ENCODE results near the gene NEAT1.

The NEAT1 gene

DNA sequence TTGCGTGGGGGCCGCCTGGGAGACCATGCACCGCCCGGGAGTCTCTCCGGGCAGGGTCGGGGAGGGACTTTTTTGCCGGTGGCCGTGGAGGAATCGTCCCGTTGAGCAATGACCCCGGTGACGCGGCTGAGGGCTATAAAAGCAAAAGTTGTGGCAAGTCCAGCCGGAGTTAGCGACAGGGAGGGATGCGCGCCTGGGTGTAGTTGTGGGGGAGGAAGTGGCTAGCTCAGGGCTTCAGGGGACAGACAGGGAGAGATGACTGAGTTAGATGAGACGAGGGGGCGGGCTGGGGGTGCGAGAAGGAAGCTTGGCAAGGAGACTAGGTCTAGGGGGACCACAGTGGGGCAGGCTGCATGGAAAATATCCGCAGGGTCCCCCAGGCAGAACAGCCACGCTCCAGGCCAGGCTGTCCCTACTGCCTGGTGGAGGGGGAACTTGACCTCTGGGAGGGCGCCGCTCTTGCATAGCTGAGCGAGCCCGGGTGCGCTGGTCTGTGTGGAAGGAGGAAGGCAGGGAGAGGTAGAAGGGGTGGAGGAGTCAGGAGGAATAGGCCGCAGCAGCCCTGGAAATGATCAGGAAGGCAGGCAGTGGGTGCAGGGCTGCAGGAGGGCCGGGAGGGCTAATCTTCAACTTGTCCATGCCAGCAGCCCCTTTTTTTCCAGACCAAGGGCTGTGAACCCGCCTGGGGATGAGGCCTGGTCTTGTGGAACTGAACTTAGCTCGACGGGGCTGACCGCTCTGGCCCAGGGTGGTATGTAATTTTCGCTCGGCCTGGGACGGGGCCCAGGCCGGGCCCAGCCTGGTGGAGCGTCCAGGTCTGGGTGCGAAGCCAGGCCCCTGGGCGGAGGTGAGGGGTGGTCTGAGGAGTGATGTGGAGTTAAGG lies at the start of gene NEAT1:
Gene NEAT1 (plus strand): TSS at position 166 of the 883 bp plus-strand sequence.
- peak; percentile 95 for DNase-seq

DNA sequence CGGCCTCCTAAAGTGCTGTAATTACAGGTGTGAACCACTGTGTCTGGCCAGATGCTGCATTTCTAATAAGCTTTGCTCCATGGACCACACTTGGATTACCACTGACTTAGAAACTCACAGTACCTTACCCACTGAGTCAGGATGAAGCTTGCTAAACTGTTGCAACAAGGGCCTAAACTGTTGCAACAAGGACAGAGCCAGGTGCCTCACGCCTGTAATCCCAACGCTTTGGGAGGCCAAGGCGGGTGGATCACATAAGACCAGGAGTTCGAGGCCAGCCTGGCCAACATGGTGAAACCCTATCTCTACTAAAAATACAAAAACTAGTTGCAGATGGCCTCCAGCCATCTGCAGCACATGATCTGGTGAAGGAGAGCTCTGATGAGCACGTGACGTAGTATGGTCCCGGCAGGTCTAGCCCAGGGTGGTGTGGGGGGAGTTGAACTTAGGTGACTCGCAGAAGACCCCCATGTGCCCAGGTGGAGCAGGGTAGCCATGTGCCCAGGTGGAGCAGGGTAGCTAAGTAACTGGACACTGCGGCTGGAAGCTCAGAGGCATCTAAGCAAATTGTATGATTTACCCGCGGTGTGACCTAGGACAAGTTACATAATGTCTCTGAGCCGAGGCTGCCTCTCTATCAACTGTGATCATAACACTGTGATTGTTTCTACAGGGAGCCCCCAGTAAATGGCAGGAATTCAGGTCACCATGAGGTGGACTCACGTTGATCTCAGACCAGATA lies 48.6 kb upstream of the NEAT1 start:
- DNase-seq = no peak

- DNase-seq = no peak
Measured at GRCh38 chr11:65375012-65375411, 47.6 kb upstream of the NEAT1 start.

DNA sequence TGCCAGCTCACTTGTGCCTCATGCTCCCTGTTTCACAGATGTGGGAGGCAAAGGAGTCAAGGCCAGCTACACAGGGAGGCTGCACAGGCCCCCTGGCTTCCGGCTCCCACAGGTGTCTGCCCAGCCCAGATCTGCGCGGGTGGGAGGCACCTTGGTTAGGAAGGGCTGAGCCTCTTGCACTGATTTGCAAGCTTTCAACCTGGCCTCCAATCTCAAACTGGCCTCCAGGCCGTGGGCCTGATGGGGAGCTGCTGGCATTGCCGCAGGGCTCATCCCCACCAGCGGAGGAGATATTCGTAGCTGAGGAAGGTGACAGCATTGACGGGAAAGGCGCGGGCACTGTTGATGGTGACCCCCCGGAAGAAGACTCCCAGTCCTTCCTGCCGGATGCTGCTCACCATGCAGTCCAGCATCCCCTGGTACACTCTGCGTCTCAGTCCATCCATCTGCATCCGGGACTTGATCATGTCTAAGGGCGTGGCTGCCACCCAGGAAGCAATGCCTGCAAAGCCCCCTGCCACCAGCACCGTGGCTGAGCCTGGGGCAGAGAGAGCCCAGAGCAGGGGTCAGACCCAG lies 46.4 kb upstream of the NEAT1 start:
- DNase-seq = no peak

- no peak for DNase-seq
Measured at GRCh38 chr11:65377036-65377435, 45.6 kb upstream of the NEAT1 start.

- DNase-seq = no peak
Measured at GRCh38 chr11:65377777-65378176, 44.8 kb upstream of the NEAT1 start.

DNA sequence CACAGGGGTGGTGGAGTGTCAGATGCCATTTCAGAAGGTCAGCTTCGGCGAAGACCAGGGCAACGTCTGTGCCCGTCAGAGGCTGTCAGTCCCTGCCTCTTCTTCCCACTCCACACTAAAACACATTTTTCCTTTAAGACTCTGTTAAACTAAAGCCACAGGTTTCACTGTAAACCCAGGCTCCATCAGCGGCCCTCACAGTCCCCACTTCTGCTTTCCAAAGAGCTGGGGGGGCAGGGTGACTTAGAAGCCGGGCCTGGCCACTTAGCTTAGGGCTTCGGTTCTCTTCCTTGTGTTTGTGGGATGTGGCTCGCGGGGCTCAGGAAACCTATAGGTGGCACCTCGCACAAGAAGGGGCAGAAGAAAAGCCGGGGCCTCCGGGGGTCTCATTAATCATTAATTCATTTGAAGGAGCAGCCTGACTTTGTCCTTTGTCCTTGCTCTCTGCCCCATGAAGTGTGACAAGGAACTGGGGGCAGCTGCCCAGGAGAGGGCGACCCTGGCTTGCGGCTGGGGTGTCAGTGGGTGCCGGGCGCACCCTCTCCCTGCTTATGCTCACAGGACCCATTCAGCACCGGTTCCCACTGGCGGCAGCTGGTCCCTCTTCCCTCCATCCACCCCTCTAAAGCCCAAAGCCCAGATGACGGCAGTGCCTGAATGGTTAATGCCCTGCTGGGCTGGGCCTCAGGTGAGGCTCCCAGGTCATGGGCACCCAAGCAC lies 44.2 kb upstream of the NEAT1 start:
- DNase-seq = no peak

GRCh38 chr11:65378928-65379638 lies 43.5 kb upstream of the NEAT1 start:
- no peak for DNase-seq

GRCh38 chr11:65379698-65380459 lies 42.7 kb upstream of the NEAT1 start:
- no peak for DNase-seq

GRCh38 chr11:65380460-65381119 lies 42.0 kb upstream of the NEAT1 start:
- DNase-seq = no peak

GRCh38 chr11:65381716-65382032 lies 40.9 kb upstream of the NEAT1 start:
- no peak for DNase-seq

DNA sequence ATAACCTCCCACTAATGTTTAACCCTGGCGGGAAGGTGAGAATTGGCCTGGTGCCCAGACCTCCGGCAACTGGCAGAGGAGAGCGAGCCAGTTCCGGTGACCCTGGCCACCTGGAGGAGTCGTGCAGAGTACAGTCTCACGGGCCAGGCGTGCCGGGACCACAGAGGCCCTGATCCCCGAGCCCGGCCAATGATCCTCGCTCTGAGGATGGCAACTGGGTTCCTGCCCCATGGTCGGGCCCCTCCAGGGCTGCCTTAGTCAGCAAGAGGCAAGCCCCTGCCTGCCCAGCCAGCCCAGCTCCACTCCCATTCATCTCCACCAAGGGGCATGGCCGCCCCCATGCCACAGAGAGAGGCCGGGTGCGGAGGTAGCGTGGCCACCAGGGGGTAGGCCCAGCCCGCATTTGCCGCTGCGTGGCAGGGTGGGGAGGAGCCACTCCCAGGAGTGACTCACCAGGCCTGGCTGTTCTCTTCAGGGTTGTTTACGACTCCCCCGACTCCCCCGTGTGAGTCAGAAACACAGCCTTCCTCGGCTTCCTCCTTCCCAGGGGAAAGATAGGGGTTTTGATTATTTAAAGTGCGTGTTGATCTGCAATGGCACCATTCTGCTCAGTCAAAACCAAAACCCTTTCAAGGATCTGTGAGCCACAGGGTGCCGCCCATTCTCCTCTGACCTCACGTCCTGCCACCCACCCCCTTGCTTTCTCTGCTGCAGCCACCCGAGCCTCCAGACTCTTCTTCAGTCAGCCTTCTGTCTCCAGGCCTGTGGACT lies 40.4 kb upstream of the NEAT1 start, which contains the start of gene SLC25A45:
Gene SLC25A45 (minus strand): TSS at position 614 of the 771 bp plus-strand sequence. CDS start 695 bp downstream, outside the sequence.
- peak; percentile 95 for DNase-seq

DNA sequence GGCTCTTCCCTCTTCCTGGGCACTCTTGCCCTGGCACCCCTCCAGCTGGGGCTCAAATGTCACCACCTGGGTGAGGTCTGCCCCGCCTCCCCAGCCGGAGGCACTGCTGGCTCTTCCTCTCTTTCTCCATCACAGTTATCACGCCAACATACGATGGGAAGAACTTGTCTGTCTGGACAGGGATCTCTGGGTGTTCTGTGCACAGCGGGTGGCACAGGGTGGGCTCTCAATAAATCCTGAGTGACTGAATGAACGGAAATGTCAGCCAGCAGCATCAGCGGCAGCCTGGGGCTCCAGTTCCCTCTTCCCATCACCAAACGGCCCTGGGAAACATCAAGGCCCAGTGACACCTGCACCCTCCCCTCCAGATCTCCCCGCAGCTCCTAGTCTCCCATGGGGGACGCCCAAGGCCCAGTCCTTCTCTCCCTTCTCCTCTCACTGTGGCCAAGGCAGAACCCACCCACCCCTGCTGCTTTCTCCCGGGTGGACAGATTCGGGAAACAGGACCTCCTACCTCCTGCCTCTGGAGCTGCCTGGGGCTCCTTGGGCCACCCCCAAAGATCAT lies 39.7 kb upstream of the NEAT1 start:
- DNase-seq = peak; percentile 23

DNA sequence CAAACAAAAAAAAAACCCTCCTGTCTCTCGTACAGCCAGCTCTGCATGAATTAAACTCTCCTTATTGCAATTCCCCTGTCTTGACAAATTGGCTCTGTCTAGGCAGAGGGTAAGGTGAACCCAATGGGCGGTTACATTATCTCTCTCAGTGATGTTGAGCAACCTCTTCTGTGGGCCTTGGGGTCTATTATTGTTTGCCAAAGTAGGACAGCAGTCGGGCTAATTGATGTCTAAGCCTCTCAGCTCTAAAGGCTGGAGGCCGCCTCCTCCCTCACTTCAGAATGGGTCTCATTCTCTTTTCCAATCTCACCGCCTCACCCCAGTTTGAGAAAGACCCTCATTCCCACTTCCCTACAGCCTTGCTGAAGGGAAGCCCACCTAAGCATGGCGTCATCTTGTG lies 38.8 kb upstream of the NEAT1 start:
- DNase-seq = no peak

DNA sequence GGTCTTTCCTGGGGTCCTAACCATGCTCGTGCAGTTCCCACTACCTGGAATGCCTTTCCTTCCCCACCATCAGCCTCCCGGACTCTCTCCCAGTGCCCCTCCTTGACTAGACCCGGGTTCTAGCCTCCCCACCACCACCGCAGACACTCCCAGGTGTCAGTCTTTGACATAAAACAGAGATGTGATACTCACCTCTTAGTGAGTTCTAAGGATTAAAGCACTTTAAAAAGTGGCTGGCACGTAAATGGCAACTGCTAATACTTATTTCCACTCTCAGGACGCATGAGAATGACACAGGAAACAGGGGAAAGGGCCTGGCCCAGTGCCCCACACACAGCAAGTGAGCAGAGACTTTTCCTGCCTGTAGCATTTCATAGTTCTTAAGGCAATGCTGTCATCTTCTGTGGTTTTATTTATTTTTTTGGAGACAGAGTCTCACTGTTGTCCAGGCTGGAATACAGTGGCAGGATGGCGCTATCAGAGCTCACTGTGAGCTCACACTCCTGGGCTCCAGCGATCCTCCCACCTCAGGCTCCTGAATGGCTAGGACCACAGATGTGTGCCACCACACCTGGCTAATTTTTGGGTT lies 38.2 kb upstream of the NEAT1 start:
- DNase-seq = peak; percentile 32

GRCh38 chr11:65386307-65387140 lies 36.1 kb upstream of the NEAT1 start, which contains the start of gene FRMD8:
FRMD8 (plus strand) TSS chr11:65386637; CDS start chr11:65387037, 400 bp downstream.
- peak; percentile 90 for DNase-seq

DNA sequence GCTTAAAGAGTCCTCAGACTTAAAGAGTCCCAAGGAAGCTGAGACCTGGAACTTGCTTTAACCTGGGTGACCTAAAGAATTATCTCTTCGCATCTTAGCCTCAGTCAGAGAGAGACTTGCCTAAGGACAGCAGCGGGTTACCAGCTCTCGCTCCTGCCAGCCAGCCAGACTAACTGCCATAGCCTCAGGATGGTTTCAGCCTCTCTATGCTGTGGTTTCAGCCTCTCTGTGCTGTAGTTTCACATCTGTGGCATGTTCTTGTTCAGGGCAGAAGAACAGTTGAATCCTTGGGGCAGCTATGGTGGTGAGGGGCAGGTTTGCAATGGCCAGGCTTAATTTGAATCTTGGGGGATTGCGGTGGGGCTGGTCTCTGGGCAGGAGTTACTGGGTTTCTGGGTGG lies 33.9 kb upstream of the NEAT1 start:
- no peak for DNase-seq

GRCh38 chr11:65389294-65389980 lies 33.2 kb upstream of the NEAT1 start:
- no peak for DNase-seq

All from stimulated activated CD4-positive, alpha-beta T cell treated with anti-CD3 and anti-CD28 coated beads, Interleukin-15, amount 100 ng/mL, for 24 hours (primary cell).